HepG2 (cell line): Measurements from ENCODE around the gene KRT76. TPM values are rescaled to one million over a fixed set of nuclear protein-coding genes. Genes with fewer than 3 reads are reported as not detected.

Source experiments
- ATAC-seq: fragments of 200-7000 bp; cut with Tn5 transposase; 3 replicates; pipeline ENCODE4 v1.9.1; 2020; ENCODE audit warnings: mild to moderate bottlenecking, moderate library complexity
- BruUV-seq: library from RNA; stranded (reverse); fragments of 400-500 nt; replicated peaks from 2 replicates; lab custom pipeline; 2021; lab: Mats Ljungman, UMichigan
- CTCF ChIA-PET: fragments of 300-600 bp; formaldehyde crosslinking; extraction: SDS; loops from one replicate; lab custom pipeline; 2021; ENCODE audit warnings: low total read pairs, inconsistent platforms, low intra/inter-chr PET ratio; lab: Yijun Ruan, JAX
- POLR2A ChIA-PET: fragments of 350-600 bp; sonication (Branson Sonifier 250); formaldehyde crosslinking; loops from one replicate; lab custom pipeline; 2020; ENCODE audit warnings: antibody characterized with exemption, inconsistent platforms; lab: Yijun Ruan, JAX
- DNase-seq: peaks from one replicate; pipeline ENCODE4 v3.0.0-alpha.2; 2015; ENCODE audit warnings: low spot score
- FAIRE-seq: peaks from 3 replicates; lab custom pipeline; 2011; peaks lifted over from hg19 to GRCh38; lab: Jason Lieb, UNC
- H2AFZ ChIP-seq: one replicate; pipeline ENCODE4 v1.6.1; 2011; ENCODE audit warnings: low read length, inconsistent platforms
- H3K27ac ChIP-seq: fragments of 300-600 bp; 3 replicates; pipeline ENCODE4 v1.8.0; 2011; ENCODE audit warnings: mixed run types, mild to moderate bottlenecking, mixed read lengths, low read length, inconsistent platforms; ENCODE audit not compliant: insufficient read depth; ENCODE audit errors: extremely low read length
- H3K27me3 ChIP-seq, 2 experiments: fragments of 200-600 bp in 1 of 2; 2 replicates in 1 of 2; 3 replicates in 1 of 2; pipeline versions ENCODE4 v1.6.0 to v1.8.0; 2011; ENCODE audit warnings: low read length in 2 of 2, mild to moderate bottlenecking in 2 of 2, moderate library complexity in 2 of 2, inconsistent platforms in 1 of 2; ENCODE audit not compliant: insufficient read depth in 2 of 2, control insufficient read depth in 1 of 2
- H3K36me3 ChIP-seq, 2 experiments: fragments of 200-600 bp in 1 of 2; replicated peaks in 1 of 2; 2 replicates in 1 of 2; 3 replicates in 1 of 2; pipeline versions ENCODE4 v1.5.1 to v1.8.0; 2011; ENCODE audit warnings: low read length in 2 of 2, inconsistent platforms in 1 of 2; ENCODE audit not compliant: insufficient read depth in 2 of 2, control insufficient read depth in 1 of 2
- H3K4me1 ChIP-seq: 2 replicates; pipeline ENCODE4 v1.5.1; 2012; ENCODE audit warnings: low read length, inconsistent platforms; ENCODE audit not compliant: insufficient read depth
- H3K4me2 ChIP-seq: 2 replicates; pipeline ENCODE4 v1.6.0; 2011; ENCODE audit warnings: low read depth, low read length, inconsistent platforms
- H3K4me3 ChIP-seq, 3 experiments: fragments of 200-600 bp in 1 of 3; sonication (generic), shearing (Covaris generic) in 1 of 3; replicated peaks in 1 of 3; 2 replicates each; pipeline ENCODE4 v1.5.1; 2011 to 2016; ENCODE audit warnings: low read length in 3 of 3, inconsistent platforms in 2 of 3, low read depth in 2 of 3, mild to moderate bottlenecking in 2 of 3, control low read depth in 1 of 3, mixed read lengths in 1 of 3; ENCODE audit not compliant: insufficient read depth in 1 of 3
- H3K79me2 ChIP-seq: one replicate; pipeline ENCODE4 v1.6.1; 2011; ENCODE audit warnings: low read length, inconsistent platforms; ENCODE audit not compliant: insufficient read depth
- H3K9ac ChIP-seq: 2 replicates; pipeline ENCODE4 v1.6.0; 2011; ENCODE audit warnings: mild to moderate bottlenecking, low read depth, low read length, inconsistent platforms; ENCODE audit not compliant: insufficient read depth
- H3K9me3 ChIP-seq: 2 replicates; pipeline ENCODE4 v1.5.1; 2012; ENCODE audit warnings: mild to moderate bottlenecking, low read length
- H4K20me1 ChIP-seq: 2 replicates; pipeline ENCODE4 v1.6.0; 2011; ENCODE audit warnings: inconsistent platforms, mild to moderate bottlenecking, low read length, moderate library complexity; ENCODE audit not compliant: insufficient read depth
- AKAP8 ChIP-seq: sonication (generic); formaldehyde crosslinking; IDR thresholded peaks from 2 replicates; pipeline ENCODE4 v1.5.1; 2020; ENCODE audit warnings: mild to moderate bottlenecking, missing genetic modification reagents
- ATF4 ChIP-seq, 2 experiments: fragments of 450-650 bp in 1 of 2; sonication (generic) in 1 of 2; formaldehyde crosslinking; IDR thresholded peaks; 2 replicates each; pipeline versions ENCODE4 v1.5.0 to v1.8.0; 2020 to 2022; ENCODE audit warnings: mild to moderate bottlenecking in 1 of 2, missing genetic modification reagents in 1 of 2
- BHLHE40 ChIP-seq: IDR thresholded peaks from 2 replicates; pipeline ENCODE4 v1.6.1; 2011; ENCODE audit warnings: low read length, improper control_type of control experiment
- CAMTA2 ChIP-seq: sonication (generic); formaldehyde crosslinking; IDR thresholded peaks from 2 replicates; pipeline ENCODE4 v1.4.0; 2020; ENCODE audit warnings: mild to moderate bottlenecking, missing genetic modification reagents, borderline replicate concordance
- DMTF1 ChIP-seq: sonication (generic); formaldehyde crosslinking; IDR thresholded peaks from 2 replicates; pipeline ENCODE4 v1.4.0; 2020; ENCODE audit warnings: mild to moderate bottlenecking, missing genetic modification reagents
- ELK4 ChIP-seq: sonication (generic); formaldehyde crosslinking; IDR thresholded peaks from 2 replicates; pipeline ENCODE4 v1.9.0; 2021; ENCODE audit warnings: missing genetic modification reagents, borderline replicate concordance
- IKZF1 ChIP-seq: fragments of 450-650 bp; IDR thresholded peaks from 2 replicates; pipeline ENCODE4 v1.7.1; 2016
- IRF9 ChIP-seq: sonication (generic); formaldehyde crosslinking; IDR thresholded peaks from 2 replicates; pipeline ENCODE4 v1.8.0; 2022; ENCODE audit warnings: missing genetic modification reagents, mild to moderate bottlenecking, borderline replicate concordance
- ISL2 ChIP-seq: sonication (generic); formaldehyde crosslinking; IDR thresholded peaks from 2 replicates; pipeline ENCODE4 v1.5.0; 2020; ENCODE audit warnings: missing genetic modification reagents
- KLF13 ChIP-seq: sonication (generic); formaldehyde crosslinking; IDR thresholded peaks from 2 replicates; pipeline ENCODE4 v1.4.0; 2020; ENCODE audit warnings: mild to moderate bottlenecking, missing genetic modification reagents
- MAFK ChIP-seq, 2 experiments: IDR thresholded peaks in 1 of 2; conservative IDR thresholded peaks in 1 of 2; 2 replicates each; pipeline ENCODE4 v1.6.1; 2011; ENCODE audit warnings: improper control_type of control experiment in 2 of 2, low read length in 2 of 2
- THYN1 ChIP-seq: sonication (generic); formaldehyde crosslinking; IDR thresholded peaks from 2 replicates; pipeline ENCODE4 v1.8.1; 2023; ENCODE audit warnings: low read depth, mild to moderate bottlenecking, moderate library complexity, missing genetic modification reagents, borderline replicate concordance
- ZFP82 ChIP-seq: sonication (generic); formaldehyde crosslinking; IDR thresholded peaks from 2 replicates; pipeline ENCODE4 v1.5.1; 2020; ENCODE audit warnings: mild to moderate bottlenecking, missing genetic modification reagents, borderline replicate concordance
- ZNF333 ChIP-seq: sonication (generic); formaldehyde crosslinking; IDR thresholded peaks from 2 replicates; pipeline ENCODE4 v1.4.0; 2020; ENCODE audit warnings: mild to moderate bottlenecking, missing genetic modification reagents, borderline replicate concordance
- ZNF383 ChIP-seq: sonication (generic); formaldehyde crosslinking; IDR thresholded peaks from 2 replicates; pipeline ENCODE4 v1.4.0; 2020; ENCODE audit warnings: missing genetic modification reagents, mild to moderate bottlenecking, borderline replicate concordance
- ZNF44 ChIP-seq: sonication (generic); formaldehyde crosslinking; IDR thresholded peaks from 2 replicates; pipeline ENCODE4 v1.5.1; 2020; ENCODE audit warnings: mild to moderate bottlenecking, missing genetic modification reagents
- ZNF446 ChIP-seq: sonication (generic); formaldehyde crosslinking; IDR thresholded peaks from 2 replicates; pipeline ENCODE4 v1.5.0; 2020; ENCODE audit warnings: mild to moderate bottlenecking, missing genetic modification reagents
- ZNF598 ChIP-seq: sonication (generic); formaldehyde crosslinking; IDR thresholded peaks from 2 replicates; pipeline ENCODE4 v1.5.1; 2020; ENCODE audit warnings: mild to moderate bottlenecking, missing genetic modification reagents, borderline replicate concordance
- ZNF724P ChIP-seq: sonication (generic); formaldehyde crosslinking; IDR thresholded peaks from 2 replicates; pipeline ENCODE4 v1.8.0; 2022; ENCODE audit warnings: missing genetic modification reagents, borderline replicate concordance
- WGBS: methylation state at CpG from one replicate; pipeline ENCODE4 v1.1.6; 2017; ENCODE audit warnings: low lambda C conversion rate; 5-methylcytosine and 5-hydroxymethylcytosine counted together
- in situ Hi-C: cut with HindIII; loops from 2 replicates; pipeline ENCODE4 v1.10.0; 2017; ENCODE audit warnings: low pct_unique_long_range_greater_than_20kb; ENCODE audit not compliant: extremely low pct_ligation_motif_present
- intact Hi-C: fragments of 100-400 bp; cut with micrococcal nuclease; formaldehyde crosslinking; loops from one replicate; pipeline ENCODE4 v1.10.0; 2022; ENCODE audit not compliant: unreplicated experiment
- polyA plus RNA-seq, 8 experiments: library from polyadenylated mRNA; depleted of rRNA in 3 of 8; stranded (reverse) in 7 of 8; unstranded in 1 of 8; fragments of >200 nt; fragmentation: Illumina TruSeq in 4 of 8; extraction: Trizol in 4 of 8; gene quantifications; 2 replicates each; pipeline versions ENCODE4 v1.2.1 to v1.2.3, GENCODE V29; 2011 to 2016; ENCODE audit warnings: low read depth in 4 of 8, missing spikeins in 1 of 8, mixed read lengths in 1 of 8; ENCODE audit not compliant: insufficient read depth in 1 of 8
- total RNA-seq, 5 experiments: library from RNA; depleted of rRNA; stranded (reverse); fragments of >200 nt; fragmentation: Illumina TruSeq; extraction: Trizol; gene quantifications; 2 replicates each; pipeline ENCODE4 v1.2.3, GENCODE V29; 2016; ENCODE audit warnings: low read depth in 1 of 5

The KRT76 gene
- total and polyA plus RNA-seq, 2 of the 13 experiments (the other 11 are each of a cell fraction or from before 2014, with no cell fraction given) = not detected

- Histone ChIP-seq H3K4me2 (no peak overlapping the region), H4K20me1 (no peaks in the 10 kb centered on the region), H3K9me3 (no peaks in the 10 kb centered on the region), H3K79me2 (no peaks in the 10 kb centered on the region), H3K27me3 (peaks cover 4 to 43% of the 10 kb centered on the region in 2 experiments; a peak in 4 of 5 replicates), H3K9ac (no peak overlapping the region), H3K4me1 (no peaks in the 10 kb centered on the region), H3K27ac (no peak overlapping the region), H3K36me3 (no peaks in the 10 kb centered on the region), H3K4me3 (no peak overlapping the region), H2AFZ (no peak overlapping the region)
- in situ Hi-C loops = no loop called here
- BruUV-seq = no TSS peak
- ChIA-PET CTCF (no interaction called here), POLR2A (no interaction called here)
- no peak for DNase-seq
- WGBS = 27% methylated on average over 4 of the region's 8 CpGs
- intact Hi-C loops = no loop called here
- no peak for FAIRE-seq
- no peak for ATAC-seq
- TF ChIP-seq ATF4 (CRISPR knock-in tag; IDR thresholded peaks at IDR 0.05) (no peak), IRF9 (no peak), ZNF44 (CRISPR knock-in tag) (no peak), BHLHE40 (no peak), THYN1 (CRISPR knock-in tag) (no peak), ZNF598 (CRISPR knock-in tag) (no peak), ZNF383 (CRISPR knock-in tag) (no peak), ZNF446 (CRISPR knock-in tag) (no peak), KLF13 (CRISPR knock-in tag) (no peak), ZNF333 (no peak), IKZF1 (no peak), DMTF1 (no peak), MAFK (conservative IDR thresholded peaks at IDR 0.05 in 1 of 2, IDR thresholded peaks at IDR 0.05 in 1 of 2; ENCODE audit: low read length in 2 of 2) (no peak), CAMTA2 (CRISPR knock-in tag) (no peak), ZNF724P (CRISPR knock-in tag) (no peak), AKAP8 (CRISPR knock-in tag) (no peak), ZFP82 (CRISPR knock-in tag) (no peak), ELK4 (CRISPR knock-in tag) (no peak), ISL2 (no peak)
Observed at GRCh38 chr12:52817003-52817698, 40.0 kb upstream of the KRT76 start.
